Cerebellar cortex (tissue), 1 donor: ENCODE data around the gene NEK4.
"Not testable (repeated sequence)": the region's sequence is repeated elsewhere in the genome, so short reads cannot be mapped to it uniquely, and the experiment has no call there.

Experiments
- DNase-seq: peaks from one replicate; pipeline ENCODE4 v3.0.0-alpha.2; 2015; ENCODE audit warnings: low spot score

Gene NEK4

GRCh38 chr3:52696830-52697631, 73.7 kb downstream of the NEK4 start:
- DNase-seq = no peak

- DNase-seq = no peak
Measured at GRCh38 chr3:52695798-52696671, 74.7 kb downstream of the NEK4 start.

GRCh38 chr3:52694528-52695189, 76.1 kb downstream of the NEK4 start:
- no peak for DNase-seq

GRCh38 chr3:52693071-52693470, 77.7 kb downstream of the NEK4 start:
- no peak for DNase-seq

GRCh38 chr3:52690560-52690959, 80.2 kb downstream of the NEK4 start:
- no peak for DNase-seq

GRCh38 chr3:52689151-52689550, 81.6 kb downstream of the NEK4 start:
- DNase-seq = no peak

- DNase-seq = no peak
Measured at GRCh38 chr3:52688266-52688665, 82.5 kb downstream of the NEK4 start.

GRCh38 chr3:52685709-52686691, 84.7 kb downstream of the NEK4 start, which contains the start of the genes GNL3 and PBRM1:
TSS of gene GNL3 (plus strand) at chr3:52686032. CDS start at chr3:52686093, 61 bp downstream.
TSS of gene PBRM1 (minus strand) at chr3:52685913.
- DNase-seq = peak; percentile 95

GRCh38 chr3:52685285-52685708, 85.4 kb downstream of the NEK4 start:
- DNase-seq = peak; percentile 69

- DNase-seq = no peak
Measured at GRCh38 chr3:52684184-52684583, 86.6 kb downstream of the NEK4 start.

- DNase-seq = no peak
Measured at GRCh38 chr3:52683611-52684010, 87.1 kb downstream of the NEK4 start.

GRCh38 chr3:52682016-52682415, 88.7 kb downstream of the NEK4 start:
- peak; percentile 45 for DNase-seq

GRCh38 chr3:52681596-52681995, 89.1 kb downstream of the NEK4 start:
- DNase-seq = no peak

GRCh38 chr3:52679811-52680210, 90.9 kb downstream of the NEK4 start:
- DNase-seq = no peak

- DNase-seq = no peak
Measured at GRCh38 chr3:52679199-52679538, 91.6 kb downstream of the NEK4 start.

- DNase-seq = no peak
Measured at GRCh38 chr3:52678265-52679198, 92.2 kb downstream of the NEK4 start.

GRCh38 chr3:52676201-52676600, 94.5 kb downstream of the NEK4 start:
- not testable (repeated sequence) for DNase-seq

GRCh38 chr3:52671676-52672075, 99.1 kb downstream of the NEK4 start:
- no peak for DNase-seq

GRCh38 chr3:52670621-52671521, 99.9 kb downstream of the NEK4 start:
- DNase-seq = no peak
